Measurements from ENCODE around the gene ACTN4.

- TF ChIP-seq EZH2phosphoT487 (IDR thresholded peaks at IDR 0.05; ENCODE audit: borderline replicate concordance) (no peak), CTCF (conservative IDR thresholded peaks at IDR 0.05; ENCODE audit: low read length) (no peak)
These were observed at the start of gene ACTN4 for GRCh38 chr19:38647368-38647965.
